SU-DHL-6 (cell line): ENCODE measurements around the gene KIF18B.

Experiments
- H2AFZ ChIP-seq: fragments of 200-600 bp; sonication (generic); 2 replicates; pipeline ENCODE4 v1.6.1; 2014; ENCODE audit warnings: low read depth, mild to moderate bottlenecking, moderate library complexity, mixed read lengths, antibody characterized with exemption, low read length; ENCODE audit not compliant: severe bottlenecking
- H3F3A ChIP-seq: fragments of 200-600 bp; shearing (Covaris generic); 2 replicates; pipeline ENCODE4 v1.6.0; 2016; ENCODE audit warnings: antibody characterized with exemption, mild to moderate bottlenecking; ENCODE audit not compliant: insufficient read depth
- H3K27ac ChIP-seq: fragments of 200-600 bp; sonication (generic); 2 replicates; pipeline ENCODE4 v1.5.1; 2016; ENCODE audit warnings: low read depth, mild to moderate bottlenecking, low read length, moderate library complexity, mixed read lengths
- H3K27me3 ChIP-seq: fragments of 200-600 bp; sonication (generic), shearing (Covaris generic); 2 replicates; pipeline ENCODE4 v1.6.0; 2014; ENCODE audit warnings: mild to moderate bottlenecking, low read length
- H3K36me3 ChIP-seq: fragments of 200-600 bp; sonication (generic); 2 replicates; pipeline ENCODE4 v1.6.1; 2014; ENCODE audit warnings: mild to moderate bottlenecking, low read length, mixed read lengths
- H3K4me2 ChIP-seq: fragments of 300-600, 200-600 bp; shearing (Covaris generic), sonication (generic); 2 replicates; pipeline ENCODE4 v1.6.0; 2014; ENCODE audit warnings: low read length, low read depth, mild to moderate bottlenecking; ENCODE audit not compliant: poor library complexity, severe bottlenecking
- H3K4me3 ChIP-seq: fragments of 200-600 bp; sonication (generic); 2 replicates; pipeline ENCODE4 v1.5.1; 2014; ENCODE audit warnings: antibody characterized with exemption, low read length, mild to moderate bottlenecking, mixed read lengths; ENCODE audit not compliant: insufficient read depth, poor library complexity, severe bottlenecking
- H3K79me2 ChIP-seq: fragments of 200-600 bp; sonication (generic); 2 replicates; pipeline ENCODE4 v1.6.1; 2014; ENCODE audit warnings: mild to moderate bottlenecking, low read length, moderate library complexity; ENCODE audit not compliant: insufficient read depth
- H3K9ac ChIP-seq: fragments of 200-600 bp; sonication (generic); 2 replicates; pipeline ENCODE4 v1.7.0; 2014; ENCODE audit warnings: mild to moderate bottlenecking, low read length
- H3K9me2 ChIP-seq: fragments of 200-600 bp; sonication (generic); replicated peaks from 2 replicates; pipeline ENCODE4 v1.6.1; 2014; ENCODE audit warnings: low read length; ENCODE audit not compliant: insufficient read depth
- H3K9me3 ChIP-seq: fragments of 200-600 bp; sonication (generic); 2 replicates; pipeline ENCODE4 v1.6.1; 2014; ENCODE audit warnings: low read length, mixed read lengths; ENCODE audit not compliant: insufficient read depth
- H4K20me1 ChIP-seq: fragments of 200-600 bp; sonication (generic); 2 replicates; pipeline ENCODE4 v1.6.1; 2014; ENCODE audit warnings: low read depth, mild to moderate bottlenecking, antibody characterized with exemption, low read length, moderate library complexity, mixed read lengths
- CTCF ChIP-seq: fragments of 200-600 bp; sonication (generic); IDR thresholded peaks from one replicate; pipeline ENCODE4 v1.5.1; 2017; ENCODE audit warnings: antibody characterized with exemption, mild to moderate bottlenecking, low read length, moderate library complexity; ENCODE audit not compliant: insufficient read depth, poor library complexity, severe bottlenecking
- EZH2phosphoT487 ChIP-seq: fragments of 200-600 bp; sonication (generic), shearing (Covaris generic); conservative IDR thresholded peaks from 2 replicates; pipeline ENCODE4 v1.6.1; 2018; ENCODE audit warnings: mild to moderate bottlenecking, antibody characterized with exemption, low read length, moderate library complexity, mixed read lengths

KIF18B gene

GRCh38 chr17:44880062-44880461, 67.5 kb downstream of the KIF18B start:
- TF ChIP-seq EZH2phosphoT487 (no peak), CTCF (no peak)
- Histone ChIP-seq H3K36me3 (peaks cover 38% of the 10 kb centered on the region), H3K9ac (no peak overlapping the region)

GRCh38 chr17:44879376-44879775, 68.2 kb downstream of the KIF18B start:
- H3K27ac ChIP-seq = no peak overlapping the region
- H3F3A ChIP-seq = peaks cover 8% of the 10 kb centered on the region; the same call in 1 of the 2 replicates
- H4K20me1 ChIP-seq = no peaks in the 10 kb centered on the region
- no peaks in the 10 kb centered on the region for H3K27me3 ChIP-seq
- H3K9ac ChIP-seq = no peak overlapping the region
- H2AFZ ChIP-seq = no peak overlapping the region
- no peaks in the 10 kb centered on the region for H3K9me2 ChIP-seq
- no peak overlapping the region for H3K4me2 ChIP-seq
- no peak overlapping the region for H3K4me3 ChIP-seq
- H3K79me2 ChIP-seq = peaks cover 3% of the 10 kb centered on the region; the same call in 1 of the 2 replicates
- no peaks in the 10 kb centered on the region for H3K9me3 ChIP-seq
- TF ChIP-seq CTCF = no peak
- TF ChIP-seq EZH2phosphoT487 = no peak
- H3K36me3 ChIP-seq = peaks cover 33% of the 10 kb centered on the region

More at GRCh38 chr17:44880062-44880461, 67.5 kb downstream of the KIF18B start:
- no peaks in the 10 kb centered on the region for H3K9me3 ChIP-seq
- no peaks in the 10 kb centered on the region for H4K20me1 ChIP-seq
- peaks cover 3% of the 10 kb centered on the region; the same call in 1 of the 2 replicates for H3K79me2 ChIP-seq
- H3F3A ChIP-seq = peaks cover 8% of the 10 kb centered on the region; the same call in 1 of the 2 replicates
- H3K9me2 ChIP-seq = no peaks in the 10 kb centered on the region
- H2AFZ ChIP-seq = no peak overlapping the region
- no peak overlapping the region for H3K4me3 ChIP-seq
- H3K27me3 ChIP-seq = no peaks in the 10 kb centered on the region
- no peak overlapping the region for H3K4me2 ChIP-seq
- H3K27ac ChIP-seq = no peak overlapping the region

GRCh38 chr17:44878627-44879221, 68.8 kb downstream of the KIF18B start:
- no peaks in the 10 kb centered on the region for H3K9me2 ChIP-seq
- TF ChIP-seq EZH2phosphoT487 (no peak), CTCF (peak; percentile 73)
- H3K4me2 ChIP-seq = no peak overlapping the region
- H3K27ac ChIP-seq = no peak overlapping the region
- H3K9ac ChIP-seq = no peak overlapping the region
- peaks cover 33% of the 10 kb centered on the region for H3K36me3 ChIP-seq
- no peaks in the 10 kb centered on the region for H4K20me1 ChIP-seq
- H3K27me3 ChIP-seq = no peaks in the 10 kb centered on the region
- peaks cover 3% of the 10 kb centered on the region; the same call in 1 of the 2 replicates for H3K79me2 ChIP-seq
- H3F3A ChIP-seq = peaks cover 8% of the 10 kb centered on the region; the same call in 1 of the 2 replicates
- H2AFZ ChIP-seq = no peak overlapping the region
- H3K4me3 ChIP-seq = no peak overlapping the region
- H3K9me3 ChIP-seq = no peaks in the 10 kb centered on the region
